Measurements from ENCODE around the gene CA5A.

Gene CA5A

DNA sequence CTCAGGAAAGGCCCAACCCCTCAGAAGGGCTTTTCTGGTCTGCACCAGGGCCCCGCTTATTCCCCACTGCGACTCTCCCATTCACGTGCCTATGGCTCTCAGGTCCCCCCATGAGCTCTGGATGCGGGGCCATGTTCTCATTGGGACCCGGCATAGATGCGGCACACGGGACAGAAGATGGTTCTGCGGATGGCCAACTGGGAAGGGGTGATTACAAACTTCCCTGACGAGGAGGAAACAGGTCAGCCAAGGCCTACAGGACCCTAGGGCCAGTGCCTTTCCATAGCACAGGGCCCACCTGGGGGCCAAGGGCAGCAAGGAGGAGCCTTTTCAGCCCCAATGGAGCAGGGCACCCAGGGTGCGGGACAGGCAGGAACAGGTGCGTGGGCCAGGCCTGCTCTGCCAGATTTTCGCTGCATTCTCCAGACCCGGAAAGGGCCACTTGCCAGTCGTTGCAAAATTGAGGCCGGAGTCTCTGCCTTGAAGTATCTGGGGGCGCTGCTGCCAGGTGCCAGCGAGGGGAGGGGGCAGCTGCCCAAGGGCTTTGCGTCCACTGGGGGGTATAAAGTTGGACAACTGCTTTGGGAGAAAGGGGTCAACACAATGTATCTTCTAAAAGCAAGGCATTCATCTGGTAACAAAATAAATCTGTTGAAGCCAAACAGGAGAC lies 87.5 kb downstream of the CA5A start:
- no peak for DNase-seq (ENCODE audit: low read depth)

DNA sequence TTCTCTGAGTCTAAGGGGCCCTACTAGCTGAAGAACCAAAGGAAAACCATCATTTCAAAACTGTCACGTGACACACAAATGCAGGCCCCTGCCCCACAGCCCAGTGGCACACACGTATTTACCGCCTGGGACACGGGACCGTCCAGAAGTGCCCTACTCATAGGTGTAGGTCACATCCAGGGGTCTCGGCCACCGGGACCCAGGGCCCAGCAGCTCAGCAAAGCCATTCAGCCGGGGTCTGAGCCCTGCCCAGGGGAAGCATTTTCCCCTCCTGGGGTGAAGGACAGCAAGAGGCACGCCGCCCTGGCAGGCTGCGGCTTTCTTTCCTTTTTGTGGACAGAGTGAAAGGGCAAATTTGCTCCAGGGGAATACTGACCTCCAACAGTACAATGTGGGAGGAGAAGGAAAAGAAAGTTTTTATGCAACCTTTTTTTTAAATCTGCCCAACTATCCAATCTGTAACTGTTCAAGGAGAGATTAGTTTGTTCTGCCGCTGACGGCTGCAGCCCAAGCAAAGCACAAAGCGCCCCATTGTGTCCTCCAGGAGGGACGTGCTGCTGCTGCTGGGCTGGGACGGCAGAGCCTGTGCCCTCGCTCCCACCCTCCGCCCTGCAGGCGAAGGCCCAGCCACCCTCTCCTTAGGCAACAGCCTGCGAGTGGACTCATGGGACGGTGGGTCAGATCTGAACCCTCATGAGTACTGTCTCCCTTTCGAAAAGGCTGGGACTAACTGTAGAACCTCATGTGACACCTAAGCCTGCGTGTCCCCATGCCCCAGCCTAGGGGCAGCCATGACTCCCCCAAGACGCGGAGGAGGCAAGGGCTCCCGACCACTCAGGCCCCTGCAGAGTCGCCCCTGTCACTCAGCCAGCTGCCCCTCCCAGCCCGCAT lies 88.3 kb downstream of the CA5A start:
- no peak for DNase-seq (ENCODE audit: low read depth)

DNA sequence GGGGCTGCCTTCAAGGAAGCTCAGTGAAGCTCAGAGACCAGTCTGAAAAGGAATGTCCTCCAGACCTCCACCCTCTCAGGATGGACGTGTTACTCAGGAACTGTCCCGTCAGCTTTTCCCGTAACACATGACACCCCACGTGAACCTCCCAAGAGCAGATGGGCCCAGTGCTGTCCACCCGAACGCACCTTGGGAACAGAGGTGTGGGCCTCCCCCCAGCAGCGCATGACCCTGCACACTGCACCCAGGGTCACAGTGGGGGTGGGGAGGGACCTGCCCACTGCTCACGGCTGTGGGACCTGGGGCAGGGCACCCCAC lies 88.9 kb downstream of the CA5A start:
- no peak for DNase-seq (ENCODE audit: low read depth)

DNA sequence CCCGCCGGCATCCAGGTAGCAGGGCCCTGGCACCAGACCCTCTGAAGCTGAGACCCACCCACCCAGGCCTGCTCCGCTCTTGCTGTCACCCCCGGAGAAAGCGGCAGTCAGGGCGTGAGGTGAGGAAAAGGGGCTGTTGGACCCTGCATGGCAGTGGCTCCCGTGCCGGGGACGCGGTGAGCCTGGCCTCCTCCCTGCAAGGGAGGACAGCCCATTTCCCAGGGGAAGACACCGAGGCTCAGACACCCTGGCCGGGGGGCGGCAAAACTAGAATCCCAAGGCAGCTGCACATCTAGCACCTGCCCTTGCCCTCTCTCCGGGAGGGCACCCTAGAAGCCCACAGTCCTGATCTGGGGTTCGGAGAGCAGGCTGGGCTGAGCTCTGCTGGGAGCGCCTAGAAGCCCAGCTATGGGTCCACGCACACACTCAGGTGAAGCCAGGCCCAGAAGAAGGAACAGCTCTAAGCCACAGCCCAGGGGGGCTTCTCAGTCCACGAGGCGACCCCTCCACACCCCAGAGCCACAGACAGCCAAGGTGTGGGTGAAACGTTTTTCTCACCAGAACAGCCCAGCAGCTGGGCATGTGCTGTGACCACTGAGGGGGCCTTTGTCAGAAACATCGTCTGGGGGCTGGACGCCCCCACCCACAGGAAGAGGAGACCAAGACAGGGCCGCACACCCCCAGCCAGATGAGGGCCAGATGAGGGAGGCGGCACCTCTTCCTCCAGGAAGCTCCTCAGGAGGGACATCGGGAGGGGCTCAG lies 89.4 kb downstream of the CA5A start:
- DNase-seq (ENCODE audit: low read depth): no peak

DNA sequence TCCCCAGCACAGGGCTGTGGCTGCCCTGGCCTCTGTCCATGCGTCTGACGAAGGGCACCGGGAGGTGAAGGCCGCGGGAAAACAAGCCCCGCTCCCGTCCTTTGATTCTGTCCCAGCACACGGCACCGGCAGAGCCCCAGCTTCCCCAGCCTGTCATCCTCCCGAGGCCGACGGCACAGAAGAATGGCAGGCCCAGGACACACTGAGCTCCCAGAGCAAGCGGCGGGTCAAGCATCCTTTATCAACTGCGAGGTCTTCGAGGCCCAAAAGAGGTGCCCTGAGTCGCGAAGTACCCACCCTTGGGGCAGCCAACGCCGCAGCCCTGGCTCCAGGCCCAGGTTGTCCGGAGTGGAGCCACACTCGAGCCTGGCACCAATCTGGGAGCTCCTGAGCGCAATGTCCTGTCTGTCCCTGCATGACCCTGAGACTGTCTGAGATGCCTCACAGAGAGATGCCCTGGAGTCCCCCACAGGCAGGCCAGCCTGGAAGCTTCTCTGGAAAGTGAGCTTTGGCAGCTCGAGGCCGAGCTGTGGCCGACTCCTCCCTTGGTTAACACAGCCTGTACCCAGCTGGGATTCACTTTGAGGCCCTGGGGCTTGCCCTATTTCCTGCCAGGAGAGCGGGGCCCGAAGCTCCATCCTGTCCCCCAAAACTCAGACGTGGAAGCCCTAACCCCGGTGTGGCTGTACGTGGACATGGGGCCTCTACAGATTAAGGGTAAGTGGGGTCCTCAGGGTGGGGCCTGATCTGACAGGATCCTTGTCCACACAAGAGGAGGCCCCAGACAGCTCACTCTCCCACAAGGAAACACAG lies 90.3 kb downstream of the CA5A start:
- no peak for DNase-seq (ENCODE audit: low read depth)

DNA sequence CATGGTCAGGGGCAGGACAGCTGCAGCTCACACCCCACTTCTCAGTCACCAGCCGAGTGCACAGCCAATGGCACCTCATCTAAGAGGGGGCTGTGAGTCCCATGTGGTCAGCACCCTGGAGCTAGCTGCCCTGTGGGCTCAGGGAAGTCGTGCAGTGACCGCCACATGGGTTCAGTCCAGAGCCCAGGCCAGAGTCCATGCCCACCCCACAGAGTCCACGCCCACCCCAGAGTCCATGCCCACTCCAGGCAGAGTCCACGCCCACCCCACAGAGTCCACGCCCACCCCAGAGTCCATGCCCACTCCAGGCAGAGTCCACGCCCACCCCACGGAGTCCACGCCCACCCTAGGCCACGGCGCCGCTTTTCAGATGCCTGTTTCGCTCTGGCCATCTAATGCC lies 91.1 kb downstream of the CA5A start:
- no peak for DNase-seq (ENCODE audit: low read depth)

DNA sequence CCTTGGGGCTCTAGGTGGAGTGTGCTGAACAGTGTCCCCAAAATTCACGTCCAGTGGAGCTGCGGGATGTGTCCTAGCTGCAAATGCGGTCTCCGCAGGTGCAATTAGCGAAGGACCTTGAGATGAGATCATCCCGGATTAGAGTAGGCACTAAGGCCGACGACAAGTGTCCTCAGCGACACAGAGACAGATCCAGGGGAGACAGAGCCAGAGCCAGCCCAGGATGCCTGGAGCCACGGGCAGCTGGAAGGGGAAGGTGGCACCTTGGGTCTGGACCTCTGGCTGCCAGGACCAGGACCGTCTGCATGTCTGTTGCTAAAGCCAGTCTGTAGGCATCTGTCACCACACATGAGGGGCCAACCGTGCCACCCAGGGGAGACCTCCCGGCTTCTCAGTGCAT lies 91.5 kb downstream of the CA5A start:
- DNase-seq (ENCODE audit: low read depth): no peak

DNA sequence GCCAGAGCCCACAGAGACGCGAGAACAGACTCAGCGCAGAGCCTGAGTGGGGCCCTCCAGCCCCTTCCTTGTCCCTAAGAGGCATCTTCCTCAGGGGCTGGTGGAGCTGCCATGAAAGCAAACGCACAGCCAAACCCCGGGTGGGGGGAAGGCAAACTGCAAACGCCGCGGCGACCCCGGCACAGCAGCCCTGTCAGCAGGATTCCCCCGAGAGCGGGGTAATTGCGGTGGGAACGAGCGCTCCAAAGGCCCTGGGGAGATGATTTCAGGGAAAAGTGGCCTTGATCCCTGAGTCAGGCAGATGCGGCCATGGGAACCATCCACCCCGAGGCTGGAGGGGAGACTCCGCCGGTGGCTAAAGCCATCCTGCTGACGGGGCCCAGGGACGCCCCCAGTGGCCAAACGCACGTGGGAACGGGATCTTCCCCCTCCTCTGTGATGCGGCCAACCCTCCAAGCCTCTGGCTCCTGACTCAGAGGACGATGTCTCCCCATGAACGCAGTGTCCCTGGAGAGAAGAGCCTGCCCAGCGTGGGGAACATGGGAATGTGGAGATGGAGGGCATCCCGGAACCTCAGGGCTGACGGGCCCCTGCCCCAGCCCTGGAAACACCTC lies 92.1 kb downstream of the CA5A start:
- DNase-seq (ENCODE audit: low read depth): no peak

DNA sequence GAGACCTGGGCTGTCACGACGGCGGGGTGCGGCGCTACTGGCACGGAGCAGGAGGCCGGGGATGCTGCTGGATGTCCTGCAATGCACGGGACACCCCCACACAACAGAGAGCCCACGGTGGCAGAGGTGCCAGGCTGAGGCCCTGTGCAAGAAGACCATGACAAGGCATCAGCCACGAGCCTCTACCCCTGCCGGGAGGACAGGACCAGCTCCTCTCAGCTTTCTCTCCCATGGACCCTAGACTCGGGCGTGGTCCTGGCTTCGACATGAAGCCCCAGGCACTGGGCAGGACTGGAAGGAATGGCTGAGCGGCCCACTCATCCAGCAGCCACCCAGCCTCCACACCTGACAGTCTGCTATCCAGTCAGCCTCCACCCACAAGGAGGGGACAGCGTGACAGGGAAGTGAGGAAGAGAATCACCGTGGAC lies 92.6 kb downstream of the CA5A start:
- no peak for DNase-seq (ENCODE audit: low read depth)

DNA sequence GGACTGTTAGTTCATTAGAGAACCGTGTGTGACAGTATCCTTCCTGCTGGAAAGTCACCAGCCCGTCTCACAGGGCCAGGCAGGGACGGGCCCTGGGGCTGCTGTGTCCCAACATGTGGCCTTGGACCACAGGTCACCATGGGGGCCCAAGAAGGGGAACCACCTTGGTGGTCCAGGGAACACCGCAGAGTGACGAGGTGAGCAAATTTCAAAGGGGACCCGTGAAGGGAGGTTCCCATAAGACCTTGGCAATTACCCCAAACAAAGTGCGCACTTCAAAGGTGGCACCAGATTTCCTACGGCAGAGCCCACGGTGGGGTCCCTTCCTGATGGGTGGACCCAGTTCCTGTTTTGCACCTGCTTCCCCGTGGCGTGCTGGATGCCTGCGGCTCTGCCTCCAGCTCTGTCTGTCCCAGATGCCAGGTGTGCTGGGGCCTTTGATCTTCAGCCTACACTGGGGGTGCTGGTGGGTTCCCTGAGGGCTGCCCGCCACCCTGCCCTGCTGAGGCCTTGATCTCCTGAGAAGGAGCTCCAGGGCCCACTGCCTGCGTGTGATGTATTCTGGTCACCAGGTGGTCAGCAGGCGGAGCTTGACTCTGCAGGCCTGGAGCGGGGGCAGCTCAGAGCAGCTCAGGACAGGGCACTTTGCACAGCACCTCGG lies 94.0 kb downstream of the CA5A start:
- DNase-seq (ENCODE audit: low read depth): no peak

DNA sequence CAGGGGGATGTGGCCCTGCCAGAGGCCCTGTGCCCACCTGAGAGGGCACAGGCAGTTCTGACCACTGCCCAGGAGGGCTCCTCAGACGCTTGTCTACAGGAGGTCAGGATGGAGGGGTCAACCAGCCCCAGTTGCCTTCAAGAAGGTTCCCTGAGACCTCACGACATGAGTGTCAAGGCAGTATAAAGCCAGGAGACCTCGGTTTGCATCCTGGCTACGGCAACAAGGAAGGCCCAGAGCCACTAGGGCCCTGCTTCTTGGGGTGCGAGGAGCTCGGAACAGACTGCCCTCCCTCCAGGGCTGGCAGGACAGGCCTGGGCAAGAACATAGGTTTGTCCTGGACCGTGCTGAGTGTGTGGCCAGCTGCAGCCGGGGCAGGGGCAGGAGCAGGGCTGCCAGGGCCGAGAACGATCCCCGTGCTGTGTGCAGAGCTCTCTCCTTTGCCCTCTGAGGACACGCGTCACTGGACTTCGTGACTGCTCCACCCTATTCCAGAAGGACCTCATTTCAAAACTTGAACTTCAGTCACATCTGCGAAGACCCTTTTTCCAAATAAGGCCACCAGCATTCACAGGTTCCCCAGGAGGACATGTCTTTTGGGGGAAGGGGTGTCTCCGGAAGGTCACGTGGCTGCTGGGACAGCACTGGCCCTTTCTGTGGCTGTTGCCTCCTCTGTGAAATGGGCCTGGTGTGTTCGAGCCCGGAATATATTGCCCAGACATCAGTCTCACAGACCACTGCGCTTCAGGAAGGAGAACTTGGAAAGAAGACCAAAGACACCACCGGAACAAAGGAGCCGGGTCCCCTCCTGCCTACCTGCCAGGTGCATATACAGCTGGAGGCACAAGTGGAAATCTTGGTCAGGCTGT lies 94.8 kb downstream of the CA5A start:
- no peak for DNase-seq (ENCODE audit: low read depth)

DNA sequence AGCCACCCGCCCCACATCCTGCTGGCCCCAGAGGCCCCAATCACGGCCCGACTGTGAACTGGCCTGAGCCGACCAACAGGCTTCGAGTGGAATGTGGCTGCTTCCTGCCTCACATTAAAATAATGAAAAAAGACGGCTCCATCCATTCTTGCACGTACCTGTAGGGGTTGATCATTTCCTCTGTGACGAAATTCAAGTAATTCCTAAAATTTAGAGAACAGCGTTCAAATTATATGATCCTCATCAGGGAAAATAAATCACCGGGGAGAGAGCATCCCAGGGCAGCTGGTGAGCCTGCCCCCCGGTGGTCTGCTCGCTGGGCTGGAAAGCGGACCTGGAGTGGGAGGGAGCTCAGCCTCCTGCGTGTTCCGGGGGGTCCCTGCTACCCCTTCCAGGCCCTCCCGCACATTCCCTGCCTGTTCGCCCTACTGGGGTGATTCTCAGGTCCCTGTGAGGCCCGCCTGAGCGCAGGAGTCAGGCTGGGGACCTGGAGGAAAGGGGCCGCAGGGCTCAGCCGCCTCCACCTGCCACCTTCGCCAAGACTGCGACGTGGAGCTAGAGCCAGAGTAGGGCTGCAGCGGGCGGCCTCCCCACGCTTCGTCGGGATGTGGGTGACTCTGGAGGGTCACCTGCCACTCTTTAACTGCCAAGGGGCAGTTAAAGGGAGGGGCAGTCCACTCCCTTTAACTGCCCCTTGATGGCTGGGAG lies 95.9 kb downstream of the CA5A start:
- DNase-seq (ENCODE audit: low read depth): no peak

DNA sequence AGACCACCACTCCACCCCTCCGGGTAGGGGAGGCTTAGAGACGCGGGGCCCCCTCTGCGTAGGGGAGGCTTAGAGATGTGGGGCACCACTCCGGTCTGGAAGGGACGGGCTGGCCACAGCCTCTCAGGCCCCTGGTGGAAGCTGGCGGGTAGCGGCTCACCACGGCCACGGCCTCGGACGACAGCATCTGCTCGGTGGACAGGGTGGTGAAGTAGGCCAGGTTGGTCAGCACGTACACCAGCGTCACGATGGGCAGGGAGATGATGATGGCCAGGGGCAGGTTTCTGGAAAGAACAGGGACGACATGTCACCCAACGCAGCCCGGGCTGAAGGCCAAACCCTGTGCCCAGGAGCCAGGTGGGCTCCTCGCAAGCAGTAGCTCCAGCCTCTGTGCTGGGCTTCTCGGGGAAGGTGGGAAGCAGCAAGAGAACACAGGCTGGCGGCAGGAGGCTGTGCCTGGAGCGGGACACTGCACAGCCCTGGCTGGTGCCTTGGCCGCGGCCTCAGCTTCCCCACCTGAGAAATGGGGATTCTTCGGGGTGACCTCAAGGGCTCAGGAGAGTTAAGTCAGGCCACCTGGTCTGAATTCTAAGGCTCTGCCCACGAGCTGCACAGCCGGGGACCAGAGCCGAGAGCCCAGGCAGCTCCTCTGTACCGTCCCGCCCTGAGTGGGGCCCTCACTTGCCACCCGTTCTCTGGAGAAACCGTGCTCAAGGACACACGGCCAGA lies 96.6 kb downstream of the CA5A start:
- DNase-seq (ENCODE audit: low read depth): no peak

DNA sequence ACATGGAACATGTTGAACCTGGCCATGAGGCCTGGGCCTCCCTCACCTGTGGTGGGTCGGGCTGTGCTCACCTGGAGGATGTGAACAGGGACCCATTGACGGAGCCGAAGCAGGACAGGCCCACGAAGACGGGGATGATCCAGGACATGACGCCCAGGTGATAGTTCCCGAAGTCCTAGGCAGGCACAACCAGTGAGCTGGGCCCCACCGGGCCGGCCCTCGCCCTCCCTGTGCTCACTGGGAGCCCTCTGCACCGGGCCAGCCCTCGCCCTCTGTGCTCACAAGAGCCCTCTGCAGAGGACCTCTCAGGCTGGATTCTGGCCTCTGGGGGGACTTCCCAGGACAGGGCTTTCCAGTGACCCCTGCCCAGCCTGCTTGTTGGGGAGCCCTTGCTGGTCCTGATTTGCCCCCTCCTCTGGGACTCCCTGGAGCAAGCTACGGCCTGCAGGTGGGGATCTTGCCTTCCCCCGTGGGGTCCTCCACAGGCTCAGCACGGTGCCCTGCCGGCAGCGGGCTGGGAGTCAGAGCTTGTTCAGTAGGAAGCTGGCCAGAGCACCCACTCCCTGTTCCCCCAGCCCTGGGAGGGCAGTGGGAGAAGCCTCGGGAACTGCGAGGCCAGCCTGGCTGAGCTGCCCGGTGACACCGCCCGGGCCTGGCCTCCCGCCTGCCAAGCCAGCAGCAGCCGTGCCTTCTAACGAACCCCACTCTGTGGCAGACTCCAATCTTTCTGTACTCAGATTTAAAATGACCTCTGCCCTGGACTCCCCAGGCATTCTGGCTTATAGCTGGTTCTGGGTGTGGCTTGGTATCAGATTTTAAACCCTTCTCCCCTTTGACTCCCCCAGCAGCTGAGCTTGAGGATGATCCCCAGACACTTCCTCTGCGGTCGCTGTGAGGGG lies 97.4 kb downstream of the CA5A start:
- no peak for DNase-seq (ENCODE audit: low read depth)

Measured in T-helper 22 cell (primary cell).